Smooth muscle cell (in vitro differentiated cells): ENCODE data around the gene KCNMA1. TPM values are rescaled to one million over a fixed set of nuclear protein-coding genes. Genes with fewer than 3 reads are reported as not detected.

ENCODE experiments used
- DNase-seq: peaks from one replicate; lab custom pipeline; 2025; ENCODE audit not compliant: unreplicated experiment; lab: John Stamatoyannopoulos, UW
- H2AFZ ChIP-seq: fragments of 200-600 bp; sonication (generic); 2 replicates; pipeline ENCODE4 v1.6.0; 2016; ENCODE audit warnings: antibody characterized with exemption, low read depth, mild to moderate bottlenecking
- H3F3A ChIP-seq: fragments of 200-600 bp; sonication (generic); 2 replicates; pipeline ENCODE4 v1.6.0; 2017; ENCODE audit warnings: antibody characterized with exemption, low read depth
- H3K27ac ChIP-seq: fragments of 200-600 bp; sonication (generic); 2 replicates; pipeline ENCODE4 v1.5.1; 2016; ENCODE audit warnings: low read depth, mild to moderate bottlenecking
- H3K27me3 ChIP-seq: fragments of 200-600 bp; sonication (generic); 2 replicates; pipeline ENCODE4 v1.6.1; 2016; ENCODE audit warnings: low read depth, mild to moderate bottlenecking
- H3K36me3 ChIP-seq: fragments of 200-600 bp; sonication (generic); 2 replicates; pipeline ENCODE4 v1.5.1; 2016; ENCODE audit warnings: low read depth
- H3K4me1 ChIP-seq: fragments of 200-600 bp; sonication (generic); 2 replicates; pipeline ENCODE4 v1.5.1; 2016; ENCODE audit warnings: low read depth
- H3K4me2 ChIP-seq: fragments of 200-600 bp; sonication (generic); 2 replicates; pipeline ENCODE4 v1.6.0; 2016; ENCODE audit warnings: mild to moderate bottlenecking
- H3K4me3 ChIP-seq: fragments of 200-600 bp; sonication (generic); 2 replicates; pipeline ENCODE4 v1.5.1; 2016; ENCODE audit warnings: mild to moderate bottlenecking
- H3K79me2 ChIP-seq: fragments of 200-600 bp; sonication (generic); 2 replicates; pipeline ENCODE4 v1.6.0; 2016; ENCODE audit warnings: low read depth, mild to moderate bottlenecking
- H3K9ac ChIP-seq: fragments of 200-600 bp; sonication (generic); 2 replicates; pipeline ENCODE4 v1.6.0; 2016; ENCODE audit warnings: low read depth
- H3K9me3 ChIP-seq: fragments of 200-600 bp; sonication (generic); replicated peaks from 2 replicates; pipeline ENCODE4 v1.5.1; 2016; ENCODE audit warnings: low read depth
- H4K20me1 ChIP-seq: fragments of 200-600 bp; sonication (generic); 2 replicates; pipeline ENCODE4 v1.6.0; 2016; ENCODE audit warnings: low read depth
- WGBS: methylation state at CpG from one replicate; pipeline ENCODE4 v1.1.7; 2016; ENCODE audit warnings: low lambda C conversion rate; 5-methylcytosine and 5-hydroxymethylcytosine counted together
- polyA plus RNA-seq: library from polyadenylated mRNA; unstranded; fragments of >200 nt; fragmentation: Nextera tagmentation; extraction: Ambion mirVana; gene quantifications from 2 replicates; pipeline ENCODE4 v1.2.1, GENCODE V29; 2016
- total RNA-seq: library from RNA; depleted of rRNA; stranded (reverse); fragments of >200 nt; gene quantifications from 2 replicates; pipeline ENCODE4 v1.2.3, GENCODE V29; 2014
- TF ChIP-seq, protein P1 (sequence below): fragments of 200-600 bp; sonication (generic); IDR thresholded peaks from 2 replicates; pipeline ENCODE4 v1.5.1; 2017; ENCODE audit warnings: borderline replicate concordance, mild to moderate bottlenecking, antibody characterized with exemption; ENCODE audit not compliant: insufficient read depth, poor library complexity, severe bottlenecking

KCNMA1 gene
- total and polyA plus RNA-seq, 2 experiments from 2014 or later = 9.1 to 23.4 TPM

- Histone ChIP-seq H3K9me3 (no peaks in the 10 kb centered on the region), H3K79me2 (no peaks in the 10 kb centered on the region), H3K27me3 (no peaks in the 10 kb centered on the region), H3K36me3 (no peaks in the 10 kb centered on the region), H3F3A (peaks cover 45% of the 10 kb centered on the region), H3K4me2 (peak overlapping the region; percentile 21), H3K27ac (peak overlapping the region; percentile 13), H2AFZ (no peak overlapping the region), H4K20me1 (no peaks in the 10 kb centered on the region), H3K4me3 (no peak overlapping the region), H3K9ac (no peak overlapping the region), H3K4me1 (peaks cover 42% of the 10 kb centered on the region)
- WGBS = 75% methylated on average over 7 of the region's 7 CpGs
- no peak for DNase-seq
- TF ChIP-seq, protein P1, sequence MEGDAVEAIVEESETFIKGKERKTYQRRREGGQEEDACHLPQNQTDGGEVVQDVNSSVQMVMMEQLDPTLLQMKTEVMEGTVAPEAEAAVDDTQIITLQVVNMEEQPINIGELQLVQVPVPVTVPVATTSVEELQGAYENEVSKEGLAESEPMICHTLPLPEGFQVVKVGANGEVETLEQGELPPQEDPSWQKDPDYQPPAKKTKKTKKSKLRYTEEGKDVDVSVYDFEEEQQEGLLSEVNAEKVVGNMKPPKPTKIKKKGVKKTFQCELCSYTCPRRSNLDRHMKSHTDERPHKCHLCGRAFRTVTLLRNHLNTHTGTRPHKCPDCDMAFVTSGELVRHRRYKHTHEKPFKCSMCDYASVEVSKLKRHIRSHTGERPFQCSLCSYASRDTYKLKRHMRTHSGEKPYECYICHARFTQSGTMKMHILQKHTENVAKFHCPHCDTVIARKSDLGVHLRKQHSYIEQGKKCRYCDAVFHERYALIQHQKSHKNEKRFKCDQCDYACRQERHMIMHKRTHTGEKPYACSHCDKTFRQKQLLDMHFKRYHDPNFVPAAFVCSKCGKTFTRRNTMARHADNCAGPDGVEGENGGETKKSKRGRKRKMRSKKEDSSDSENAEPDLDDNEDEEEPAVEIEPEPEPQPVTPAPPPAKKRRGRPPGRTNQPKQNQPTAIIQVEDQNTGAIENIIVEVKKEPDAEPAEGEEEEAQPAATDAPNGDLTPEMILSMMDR = no peak
Measured at GRCh38 chr10:77293773-77294172, 343.8 kb downstream of the KCNMA1 start.

GRCh38 chr10:77293347-77293746, 344.3 kb downstream of the KCNMA1 start:
- Histone ChIP-seq H3K27ac (peak overlapping the region; percentile 13), H3K79me2 (no peaks in the 10 kb centered on the region), H3K4me1 (peaks cover 42% of the 10 kb centered on the region), H3K27me3 (no peaks in the 10 kb centered on the region), H3K9ac (no peak overlapping the region), H3F3A (peaks cover 49% of the 10 kb centered on the region), H3K36me3 (no peaks in the 10 kb centered on the region), H2AFZ (no peak overlapping the region), H4K20me1 (no peaks in the 10 kb centered on the region), H3K4me2 (peak overlapping the region; percentile 21), H3K4me3 (no peak overlapping the region), H3K9me3 (no peaks in the 10 kb centered on the region)
- WGBS = 76% methylated on average over 2 of the region's 2 CpGs
- no peak for DNase-seq
- TF ChIP-seq, protein P1 = no peak

DNA sequence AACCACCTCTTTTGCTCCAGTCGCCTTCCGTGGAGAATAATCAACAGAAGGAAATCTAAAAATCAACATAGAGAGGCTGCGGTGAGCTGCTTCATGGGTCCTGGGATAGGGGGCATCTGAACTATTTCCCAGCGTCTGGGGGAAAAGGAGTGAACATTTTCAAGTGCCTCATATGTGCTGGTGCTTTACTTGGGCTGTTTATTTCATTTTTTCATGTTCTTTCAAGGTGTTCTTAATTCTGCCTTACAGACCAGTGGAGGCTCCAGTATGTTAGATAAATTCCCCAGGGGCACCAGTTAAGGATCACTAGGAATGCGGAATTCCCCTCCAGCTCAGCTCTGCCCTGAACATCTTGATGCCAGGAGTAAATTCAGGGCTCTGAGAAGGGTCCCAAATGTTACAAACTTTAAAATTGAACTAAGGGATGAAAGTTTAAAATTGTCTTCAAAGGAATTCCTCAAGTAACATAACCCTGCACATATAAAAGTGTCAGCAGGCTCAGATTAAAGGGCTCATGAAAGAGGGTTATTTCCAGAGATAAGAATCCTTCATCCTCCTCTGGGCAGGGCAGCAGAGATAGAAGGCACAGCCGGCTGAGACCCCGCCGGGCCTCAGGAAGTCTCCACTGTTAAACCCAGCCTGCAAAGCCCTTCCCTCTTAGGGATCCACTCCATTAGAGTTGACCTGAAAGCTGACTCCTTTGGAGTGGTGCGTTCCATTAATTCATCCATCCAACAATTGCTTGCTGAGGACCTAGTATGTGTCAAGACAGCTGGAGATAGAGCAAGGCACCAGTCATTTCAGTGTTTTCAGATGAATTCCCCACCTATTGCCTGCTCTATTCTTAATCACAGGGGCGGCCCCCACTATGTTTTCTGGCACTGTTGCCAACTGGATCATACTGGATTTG, 345.8 kb downstream of the KCNMA1 start:
- H2AFZ ChIP-seq = no peak overlapping the region
- peaks cover 59% of the 10 kb centered on the region for H3F3A ChIP-seq
- no peaks in the 10 kb centered on the region for H3K79me2 ChIP-seq
- H3K4me2 ChIP-seq = peak overlapping the region; percentile 80
- H3K4me1 ChIP-seq = peaks cover 52% of the 10 kb centered on the region
- H3K27ac ChIP-seq = peak overlapping the region; percentile 93
- no peaks in the 10 kb centered on the region for H3K27me3 ChIP-seq
- H3K9ac ChIP-seq = peak overlapping the region; percentile 49
- H4K20me1 ChIP-seq = no peaks in the 10 kb centered on the region
- no peaks in the 10 kb centered on the region for H3K9me3 ChIP-seq
- no peaks in the 10 kb centered on the region for H3K36me3 ChIP-seq
- TF ChIP-seq, protein P1 = no peak
- H3K4me3 ChIP-seq = no peak overlapping the region
- 17% methylated on average over 10 of the region's 10 CpGs for WGBS
- DNase-seq = no peak
